Measurements from ENCODE around the gene ADRM1. TPM values are rescaled to one million over a fixed set of nuclear protein-coding genes. Genes with fewer than 3 reads are reported as not detected.

The ADRM1 gene
- total RNA-seq, 4 donors from 2014 or later: 89.9 to 140 (median 117) TPM

- no peak for DNase-seq
- intact Hi-C loops (cut with DNase I): loop anchor here (10.0 kb wide), 1 partner anchor 185 kb away; no protein-coding TSS in a partner anchor
- H3K4me1 ChIP-seq: peaks cover 3 to 6% of the 10 kb centered on the region in 2 donors
- no peaks in the 10 kb centered on the region for H3K27me3 ChIP-seq
- H3K27ac ChIP-seq: no peak overlapping the region
- no peak overlapping the region for H3K4me3 ChIP-seq (replicated peaks in 1 of 3)
- TF ChIP-seq POLR2A (IDR thresholded peaks at IDR 0.05): no peak
- TF ChIP-seq CTCF (IDR thresholded peaks at IDR 0.05): no peak
- 89 to 92% methylated on average over 16 to 22 of the region's 29 CpGs for WGBS, 2 donors
- peaks cover 86 to 89% of the 10 kb centered on the region in 2 donors for H3K36me3 ChIP-seq
- no peaks in the 10 kb centered on the region for H3K9me3 ChIP-seq
These were observed 7.4 kb downstream of the ADRM1 start for GRCh38 chr20:62309947-62310756.

- H3K36me3 ChIP-seq: peaks cover 90% of the 10 kb centered on the region in 2 donors
- DNase-seq: no peak
These were observed 7.9 kb downstream of the ADRM1 start for GRCh38 chr20:62310757-62311121.

GRCh38 chr20:62311150-62311549, 8.4 kb downstream of the ADRM1 start:
- H3K27me3 ChIP-seq: no peaks in the 10 kb centered on the region
- H3K27ac ChIP-seq: no peak overlapping the region
- intact Hi-C loops (cut with DNase I): no loop called here
- no peaks in the 10 kb centered on the region for H3K9me3 ChIP-seq
- TF ChIP-seq POLR2A (IDR thresholded peaks at IDR 0.05) (no peak), CTCF (IDR thresholded peaks at IDR 0.05) (no peak)
- WGBS, 2 donors: 89 to 95% methylated on average over 3 to 8 of the region's 18 CpGs
- H3K4me1 ChIP-seq: no peaks in the 10 kb centered on the region
- peaks cover 90 to 92% of the 10 kb centered on the region in 2 donors for H3K36me3 ChIP-seq
- DNase-seq: no peak
- no peak overlapping the region for H3K4me3 ChIP-seq (replicated peaks in 1 of 3)

More at GRCh38 chr20:62310757-62311121, 7.9 kb downstream of the ADRM1 start:
- peaks cover 0 to under 1% of the 10 kb centered on the region in 2 donors for H3K4me1 ChIP-seq
- no peak for TF ChIP-seq POLR2A (IDR thresholded peaks at IDR 0.05)
- TF ChIP-seq CTCF (IDR thresholded peaks at IDR 0.05): no peak
- H3K4me3 ChIP-seq (replicated peaks in 1 of 3): no peak overlapping the region
- no peaks in the 10 kb centered on the region for H3K9me3 ChIP-seq
- H3K27ac ChIP-seq: no peak overlapping the region
- intact Hi-C loops (cut with DNase I): no loop called here
- WGBS, 2 donors: 82 to 84% methylated on average over 12 to 22 of the region's 25 CpGs
- H3K27me3 ChIP-seq: no peaks in the 10 kb centered on the region

GRCh38 chr20:62311832-62312661, 9.2 kb downstream of the ADRM1 start:
- intact Hi-C loops (cut with DNase I): no loop called here
- no peaks in the 10 kb centered on the region for H3K9me3 ChIP-seq
- WGBS, 2 donors: 94 to 96% methylated on average over 33 to 39 of the region's 60 CpGs

More at GRCh38 chr20:62311832-62312661, 9.2 kb downstream of the ADRM1 start:
- no peak for DNase-seq
- Histone ChIP-seq H3K4me1 (no peaks in the 10 kb centered on the region), H3K27ac (no peak overlapping the region), H3K36me3 (peaks cover 90 to 92% of the 10 kb centered on the region in 2 donors), H3K27me3 (no peaks in the 10 kb centered on the region), H3K4me3 (replicated peaks in 1 of 3) (no peak overlapping the region)
- no peak for TF ChIP-seq CTCF (IDR thresholded peaks at IDR 0.05)
- TF ChIP-seq POLR2A (IDR thresholded peaks at IDR 0.05): no peak
